ENCODE results near the gene INSC. TPM values are rescaled to one million over a fixed set of nuclear protein-coding genes. Genes with fewer than 3 reads are reported as not detected.

The INSC gene
- polyA plus RNA-seq, 1 donor from 2014 or later, result 0.12 TPM

DNA sequence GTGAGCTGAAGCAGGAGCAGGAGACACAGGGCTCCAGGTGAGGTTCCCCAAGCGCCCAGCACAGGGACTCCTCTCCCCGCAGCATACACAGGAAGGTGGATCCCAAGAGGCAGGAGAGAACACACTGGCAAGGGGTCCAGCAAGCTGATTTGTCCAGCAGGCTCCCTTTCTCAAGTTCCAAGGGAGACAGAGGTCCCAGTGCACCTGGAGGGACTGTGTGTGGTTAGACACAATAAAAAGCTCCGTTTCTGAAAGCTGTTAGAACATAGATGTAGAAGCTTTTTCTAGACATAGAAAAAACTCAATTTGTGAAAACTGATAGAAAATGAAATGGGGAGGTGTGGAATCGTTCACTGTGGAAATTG lies 39.6 kb upstream of the INSC start:
- TF ChIP-seq, protein P1, sequence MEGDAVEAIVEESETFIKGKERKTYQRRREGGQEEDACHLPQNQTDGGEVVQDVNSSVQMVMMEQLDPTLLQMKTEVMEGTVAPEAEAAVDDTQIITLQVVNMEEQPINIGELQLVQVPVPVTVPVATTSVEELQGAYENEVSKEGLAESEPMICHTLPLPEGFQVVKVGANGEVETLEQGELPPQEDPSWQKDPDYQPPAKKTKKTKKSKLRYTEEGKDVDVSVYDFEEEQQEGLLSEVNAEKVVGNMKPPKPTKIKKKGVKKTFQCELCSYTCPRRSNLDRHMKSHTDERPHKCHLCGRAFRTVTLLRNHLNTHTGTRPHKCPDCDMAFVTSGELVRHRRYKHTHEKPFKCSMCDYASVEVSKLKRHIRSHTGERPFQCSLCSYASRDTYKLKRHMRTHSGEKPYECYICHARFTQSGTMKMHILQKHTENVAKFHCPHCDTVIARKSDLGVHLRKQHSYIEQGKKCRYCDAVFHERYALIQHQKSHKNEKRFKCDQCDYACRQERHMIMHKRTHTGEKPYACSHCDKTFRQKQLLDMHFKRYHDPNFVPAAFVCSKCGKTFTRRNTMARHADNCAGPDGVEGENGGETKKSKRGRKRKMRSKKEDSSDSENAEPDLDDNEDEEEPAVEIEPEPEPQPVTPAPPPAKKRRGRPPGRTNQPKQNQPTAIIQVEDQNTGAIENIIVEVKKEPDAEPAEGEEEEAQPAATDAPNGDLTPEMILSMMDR (IDR thresholded peaks at IDR 0.05; ENCODE audit: poor library complexity, severe bottlenecking), result peak; percentile 6
- TF ChIP-seq EZH2 (IDR thresholded peaks at IDR 0.05; ENCODE audit: borderline replicate concordance, insufficient read depth, low read length, poor library complexity, severe bottlenecking) (no peak), TAF1 (IDR thresholded peaks at IDR 0.05; ENCODE audit: low read depth) (no peak), EP300 (conservative IDR thresholded peaks at IDR 0.05; ENCODE audit: poor library complexity, severe bottlenecking) (no peak), POLR2AphosphoS5 (IDR thresholded peaks at IDR 0.05) (no peak), SMC3 (conservative IDR thresholded peaks at IDR 0.05; ENCODE audit: poor library complexity) (peak; percentile 8), MXI1 (conservative IDR thresholded peaks at IDR 0.05; ENCODE audit: poor library complexity, severe bottlenecking) (no peak), RAD21 (conservative IDR thresholded peaks at IDR 0.05) (peak; percentile 8), REST (IDR thresholded peaks at IDR 0.05; ENCODE audit: borderline replicate concordance) (no peak)
- H3K36me3 ChIP-seq (ENCODE audit: insufficient read depth, low read length), result no peaks in the 10 kb centered on the region
- no peaks in the 10 kb centered on the region for H3F3A ChIP-seq (ENCODE audit: insufficient read depth, low read length, poor library complexity, severe bottlenecking)
- no peak overlapping the region for H3K4me2 ChIP-seq (ENCODE audit: low read length)
- H3K9me3 ChIP-seq (ENCODE audit: low read length), result no peaks in the 10 kb centered on the region
- no peaks in the 10 kb centered on the region for H3K9me2 ChIP-seq (ENCODE audit: insufficient read depth, low read length)
- peaks cover 20% of the 10 kb centered on the region for H3K27me3 ChIP-seq (ENCODE audit: insufficient read depth, low read depth, low read length)
- no peaks in the 10 kb centered on the region for H3K79me2 ChIP-seq (replicated peaks; ENCODE audit: insufficient read depth, low read length)
- H3K9ac ChIP-seq (ENCODE audit: low read length), result no peak overlapping the region
- H2AFZ ChIP-seq (ENCODE audit: low read depth, low read length), result no peak overlapping the region
- H3K27ac ChIP-seq (ENCODE audit: low read length), result no peak overlapping the region
- H3K4me3 ChIP-seq (ENCODE audit: low read length), result no peak overlapping the region
- no peaks in the 10 kb centered on the region for H4K20me1 ChIP-seq (ENCODE audit: insufficient read depth)

DNA sequence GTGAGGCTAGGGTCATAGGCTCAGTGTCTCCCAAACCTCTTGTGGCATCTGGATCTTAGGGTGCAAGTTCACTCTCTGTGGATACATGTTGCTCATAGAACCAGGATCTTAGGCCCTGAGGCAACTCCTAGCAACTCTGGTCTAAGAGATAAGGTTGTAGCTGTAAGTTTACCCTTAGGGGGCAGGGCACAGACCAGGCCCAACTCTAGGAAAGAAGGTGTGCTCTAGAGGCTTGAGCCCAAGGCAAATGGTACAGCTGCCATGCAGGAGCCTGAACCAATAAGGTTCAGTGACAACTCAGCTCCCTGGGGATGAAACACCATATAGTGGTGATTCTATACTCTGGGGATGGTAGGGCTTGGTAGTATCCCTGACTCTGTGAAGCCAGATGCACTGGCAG lies 23.5 kb upstream of the INSC start:
- H3K9me2 ChIP-seq (ENCODE audit: insufficient read depth, low read length), result no peaks in the 10 kb centered on the region
- no peak overlapping the region for H3K4me2 ChIP-seq (ENCODE audit: low read length)

More for the DNA sequence above, 23.5 kb upstream of the INSC start:
- H3K9me3 ChIP-seq (ENCODE audit: low read length), result no peaks in the 10 kb centered on the region
- H3K27me3 ChIP-seq (ENCODE audit: insufficient read depth, low read depth, low read length), result no peaks in the 10 kb centered on the region
- H3K36me3 ChIP-seq (ENCODE audit: insufficient read depth, low read length), result no peaks in the 10 kb centered on the region
- H3K4me3 ChIP-seq (ENCODE audit: low read length), result no peak overlapping the region
- H3F3A ChIP-seq (ENCODE audit: insufficient read depth, low read length, poor library complexity, severe bottlenecking), result no peaks in the 10 kb centered on the region
- H3K9ac ChIP-seq (ENCODE audit: low read length), result no peak overlapping the region
- H4K20me1 ChIP-seq (ENCODE audit: insufficient read depth), result no peaks in the 10 kb centered on the region
- no peak overlapping the region for H3K27ac ChIP-seq (ENCODE audit: low read length)
- H3K79me2 ChIP-seq (replicated peaks; ENCODE audit: insufficient read depth, low read length), result no peaks in the 10 kb centered on the region
- TF ChIP-seq EZH2 (IDR thresholded peaks at IDR 0.05; ENCODE audit: borderline replicate concordance, insufficient read depth, low read length, poor library complexity, severe bottlenecking), result no peak
- TF ChIP-seq MXI1 (conservative IDR thresholded peaks at IDR 0.05; ENCODE audit: poor library complexity, severe bottlenecking), result no peak
- TF ChIP-seq TAF1 (IDR thresholded peaks at IDR 0.05; ENCODE audit: low read depth), result no peak
- TF ChIP-seq POLR2AphosphoS5 (IDR thresholded peaks at IDR 0.05), result no peak
- no peak for TF ChIP-seq RAD21 (conservative IDR thresholded peaks at IDR 0.05)
- no peak for TF ChIP-seq SMC3 (conservative IDR thresholded peaks at IDR 0.05; ENCODE audit: poor library complexity)
- TF ChIP-seq, protein P1 (IDR thresholded peaks at IDR 0.05; ENCODE audit: poor library complexity, severe bottlenecking), result no peak
- no peak for TF ChIP-seq EP300 (conservative IDR thresholded peaks at IDR 0.05; ENCODE audit: poor library complexity, severe bottlenecking)
- no peak overlapping the region for H2AFZ ChIP-seq (ENCODE audit: low read depth, low read length)
